Fibroblast of the aortic adventitia (primary cell): Measurements from ENCODE around the gene SLC66A3. TPM values are rescaled to one million over a fixed set of nuclear protein-coding genes. Genes with fewer than 3 reads are reported as not detected.

Experiments used
- DNase-seq: peaks from one replicate; pipeline ENCODE4 v3.0.0-alpha.2; 2010; ENCODE audit warnings: low read depth
- H3K4me3 ChIP-seq: 2 replicates; pipeline ENCODE4 v1.5.1; 2011; ENCODE audit warnings: low read depth, mild to moderate bottlenecking, control low read depth, low read length, moderate library complexity
- total RNA-seq: library from RNA; depleted of rRNA; stranded (reverse); fragments of >200 nt; gene quantifications from 2 replicates; pipeline ENCODE4 v1.2.3, GENCODE V29; 2012; ENCODE audit warnings: low replicate concordance
- TF ChIP-seq, protein P1 (sequence below): IDR thresholded peaks from 2 replicates; pipeline ENCODE4 v1.5.1; 2011; ENCODE audit warnings: mild to moderate bottlenecking, low read length, control low read depth, inconsistent platforms; ENCODE audit not compliant: insufficient read depth

The SLC66A3 gene
- total RNA-seq, 1 donor, result 48.2 TPM

DNA sequence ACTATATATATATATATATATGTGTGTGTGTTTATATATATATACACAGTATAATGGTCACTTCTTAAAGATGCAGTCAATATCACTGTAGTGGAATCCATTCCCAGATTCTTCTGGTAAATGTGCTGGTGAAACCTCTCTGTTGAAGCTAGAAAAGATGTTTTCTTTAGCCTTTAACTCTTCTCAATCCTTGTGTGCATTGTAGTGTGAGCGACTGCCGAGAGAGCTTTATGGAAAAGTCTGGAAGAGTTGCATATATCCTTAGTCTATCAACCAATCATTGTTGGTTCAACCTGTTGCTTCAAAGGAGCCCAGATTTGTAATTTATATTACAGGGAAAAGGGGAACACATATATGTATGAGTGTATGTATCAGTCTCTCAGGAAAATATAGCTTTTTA, 27.7 kb downstream of the SLC66A3 start:
- no peak overlapping the region for H3K4me3 ChIP-seq
- no peak for DNase-seq
- TF ChIP-seq, protein P1, sequence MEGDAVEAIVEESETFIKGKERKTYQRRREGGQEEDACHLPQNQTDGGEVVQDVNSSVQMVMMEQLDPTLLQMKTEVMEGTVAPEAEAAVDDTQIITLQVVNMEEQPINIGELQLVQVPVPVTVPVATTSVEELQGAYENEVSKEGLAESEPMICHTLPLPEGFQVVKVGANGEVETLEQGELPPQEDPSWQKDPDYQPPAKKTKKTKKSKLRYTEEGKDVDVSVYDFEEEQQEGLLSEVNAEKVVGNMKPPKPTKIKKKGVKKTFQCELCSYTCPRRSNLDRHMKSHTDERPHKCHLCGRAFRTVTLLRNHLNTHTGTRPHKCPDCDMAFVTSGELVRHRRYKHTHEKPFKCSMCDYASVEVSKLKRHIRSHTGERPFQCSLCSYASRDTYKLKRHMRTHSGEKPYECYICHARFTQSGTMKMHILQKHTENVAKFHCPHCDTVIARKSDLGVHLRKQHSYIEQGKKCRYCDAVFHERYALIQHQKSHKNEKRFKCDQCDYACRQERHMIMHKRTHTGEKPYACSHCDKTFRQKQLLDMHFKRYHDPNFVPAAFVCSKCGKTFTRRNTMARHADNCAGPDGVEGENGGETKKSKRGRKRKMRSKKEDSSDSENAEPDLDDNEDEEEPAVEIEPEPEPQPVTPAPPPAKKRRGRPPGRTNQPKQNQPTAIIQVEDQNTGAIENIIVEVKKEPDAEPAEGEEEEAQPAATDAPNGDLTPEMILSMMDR, result no peak

DNA sequence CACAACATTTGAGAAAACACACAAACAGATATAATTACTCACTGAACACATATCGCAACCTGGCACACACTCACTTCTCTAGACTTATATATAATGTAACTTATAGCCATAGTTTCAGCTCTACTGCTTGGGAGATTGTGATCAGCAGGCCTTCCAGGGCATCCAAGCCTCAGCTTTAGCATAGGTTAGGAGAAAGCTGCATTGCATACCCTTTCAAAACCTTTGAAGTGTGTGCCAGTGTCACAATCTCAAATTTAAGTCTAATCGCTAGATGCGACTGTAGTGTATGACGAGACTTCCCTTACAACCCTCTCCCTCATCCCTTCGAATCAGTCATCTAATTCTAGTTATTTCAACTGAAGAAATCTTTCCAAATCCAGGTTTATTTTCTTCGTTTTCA, 30.9 kb downstream of the SLC66A3 start:
- no peak for DNase-seq
- H3K4me3 ChIP-seq, result no peak overlapping the region
- TF ChIP-seq, protein P1, result no peak

DNA sequence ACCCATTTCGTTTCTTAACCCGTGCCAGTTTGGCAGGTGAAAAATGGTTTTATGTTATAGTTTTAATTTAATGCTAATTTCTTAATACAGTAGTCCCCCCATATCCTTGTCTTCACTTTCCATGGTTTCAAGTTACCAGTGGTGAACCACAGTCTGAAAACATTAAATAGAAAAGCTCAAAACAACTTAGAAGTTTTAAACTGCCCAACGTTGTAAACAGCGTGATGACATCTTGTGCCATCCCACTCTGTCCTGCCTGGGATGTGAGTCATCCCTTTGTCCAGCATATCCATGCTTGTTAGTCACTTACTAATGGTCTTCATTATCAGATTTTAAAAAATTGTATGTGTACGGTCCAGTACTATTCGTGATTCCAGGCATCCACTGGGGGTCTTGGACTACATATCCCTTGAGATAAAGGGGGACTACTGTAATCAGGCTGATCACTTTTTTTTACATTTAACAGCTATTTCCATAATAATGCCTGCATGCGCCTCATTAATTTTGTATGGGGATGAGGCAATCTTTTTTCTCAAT, 31.9 kb downstream of the SLC66A3 start:
- TF ChIP-seq, protein P1, result no peak

DNA sequence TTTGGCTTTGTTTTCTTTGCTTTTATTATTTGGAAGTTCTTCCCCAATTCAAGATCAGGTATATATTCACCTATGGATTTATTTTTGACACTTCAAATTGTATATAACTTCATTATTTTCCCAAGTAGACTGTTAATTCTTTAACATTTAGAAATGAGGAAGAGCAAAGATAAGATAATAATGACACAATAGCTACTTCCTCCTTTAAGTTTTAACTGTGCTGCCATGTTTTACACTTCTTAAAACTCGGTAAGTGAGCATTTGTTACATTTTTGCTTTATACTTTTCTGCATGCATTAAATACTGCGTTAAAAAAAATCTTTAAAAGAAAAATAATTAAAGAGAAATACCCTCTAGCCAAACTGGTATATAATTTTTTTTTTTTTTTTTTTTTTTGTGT, 32.5 kb downstream of the SLC66A3 start:
- no peak for DNase-seq
- H3K4me3 ChIP-seq, result no peak overlapping the region
- TF ChIP-seq, protein P1, result no peak

More for the DNA sequence above, 31.9 kb downstream of the SLC66A3 start:
- DNase-seq, result peak; percentile 55
- no peak overlapping the region for H3K4me3 ChIP-seq

DNA sequence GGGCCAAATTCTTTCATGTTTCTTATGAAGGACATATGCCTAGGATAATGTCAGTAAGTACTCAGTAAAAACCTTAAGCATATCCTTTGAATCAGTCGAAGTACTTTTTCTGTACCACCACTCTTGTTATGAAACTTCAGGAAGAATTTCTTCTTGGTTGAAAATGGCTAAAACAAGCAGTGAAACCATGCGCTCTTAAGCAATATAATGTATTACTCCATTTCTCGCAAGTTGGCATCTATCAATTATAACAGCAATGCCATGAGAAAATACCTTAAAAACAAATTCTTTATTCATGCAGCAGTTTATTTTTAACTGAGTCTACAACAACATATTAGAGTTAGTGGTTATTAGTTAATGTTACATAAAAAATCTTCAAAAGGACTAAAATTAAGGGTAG, 41.0 kb downstream of the SLC66A3 start:
- no peak overlapping the region for H3K4me3 ChIP-seq
- DNase-seq, result no peak
- TF ChIP-seq, protein P1, result no peak

DNA sequence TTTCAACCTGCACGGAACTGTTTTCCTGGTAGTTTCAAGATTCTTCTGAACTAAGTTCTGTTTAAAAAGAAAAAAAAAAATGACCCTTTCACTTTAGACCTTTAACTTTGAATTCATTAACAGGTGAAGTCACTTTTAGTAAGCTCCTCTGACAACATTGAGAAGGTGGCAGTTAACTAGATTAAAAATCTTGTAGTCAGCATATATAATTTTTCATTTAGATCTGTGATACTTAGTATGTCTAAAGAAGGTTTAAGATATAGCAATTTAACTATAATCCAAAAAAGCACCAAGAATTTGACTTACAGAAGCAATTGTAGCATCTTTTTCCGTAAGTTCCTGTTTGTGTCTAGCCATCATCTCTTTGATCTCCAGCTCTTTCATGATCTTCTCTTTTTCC, 45.4 kb downstream of the SLC66A3 start:
- no peak for DNase-seq
- TF ChIP-seq, protein P1, result no peak
- H3K4me3 ChIP-seq, result no peak overlapping the region

DNA sequence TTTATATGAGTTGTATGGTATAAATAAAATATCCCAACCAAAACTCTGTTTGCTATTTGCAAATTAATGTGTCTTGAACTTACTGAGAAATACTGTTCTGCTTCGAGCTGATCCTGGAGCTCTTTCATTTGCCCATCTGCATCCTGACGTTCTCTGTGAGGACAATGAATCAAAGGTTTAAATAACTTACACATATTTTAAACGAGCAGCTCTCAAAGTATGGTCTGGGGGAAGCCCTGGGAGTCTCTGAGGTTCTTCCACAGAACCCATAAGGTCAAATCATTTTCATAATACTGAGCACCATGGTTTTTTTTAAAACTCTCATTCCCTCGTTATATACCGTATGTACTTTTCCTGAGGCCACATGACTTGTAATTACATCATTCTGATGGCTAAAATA, 46.7 kb downstream of the SLC66A3 start:
- H3K4me3 ChIP-seq, result no peak overlapping the region
- TF ChIP-seq, protein P1, result no peak
- DNase-seq, result no peak
